CD4-positive, alpha-beta T cell treated with Interleukin-10 for 1 hour (primary cell): ENCODE results near the gene NKAIN4.

Source experiments
- DNase-seq: peaks from one replicate; pipeline ENCODE4 v3.0.0-alpha.2; 2020

The NKAIN4 gene

GRCh38 chr20:63216849-63217471 is 37.3 kb downstream of the NKAIN4 start:
- no peak for DNase-seq

- DNase-seq, result peak; percentile 97
Measured at GRCh38 chr20:63216041-63216848, 38.0 kb downstream of the NKAIN4 start, which contains the start of gene YTHDF1. Gene YTHDF1, minus strand, starts transcription at chr20:63216131. Its CDS starts 239 bp downstream, at chr20:63215892.

- peak; percentile 19 for DNase-seq
Measured at GRCh38 chr20:63215101-63216040, 38.9 kb downstream of the NKAIN4 start.

DNA sequence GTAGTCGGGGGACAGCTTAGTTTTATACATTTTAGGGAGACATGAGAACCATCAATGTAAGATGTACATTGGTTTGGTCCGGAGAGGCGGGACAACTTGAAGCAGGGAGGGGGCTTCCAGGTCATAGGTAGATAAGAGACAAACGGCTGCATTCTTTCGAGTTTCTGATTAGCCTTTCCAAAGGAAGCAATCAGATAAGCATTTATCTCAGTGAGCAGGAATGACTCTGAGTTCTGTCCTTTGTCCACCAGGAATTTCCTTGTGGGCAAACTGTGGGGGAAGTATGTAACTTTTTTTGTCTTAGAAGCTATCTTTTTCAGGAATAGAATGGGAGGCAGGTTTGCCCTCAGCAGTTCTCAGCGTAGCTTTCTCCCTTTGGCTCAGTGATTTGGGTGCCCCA is 39.7 kb downstream of the NKAIN4 start:
- DNase-seq, result no peak

- DNase-seq, result no peak
Measured at GRCh38 chr20:63212792-63213191, 41.5 kb downstream of the NKAIN4 start.

- no peak for DNase-seq
Measured at GRCh38 chr20:63212393-63212730, 41.9 kb downstream of the NKAIN4 start.

GRCh38 chr20:63210011-63210605 is 44.2 kb downstream of the NKAIN4 start:
- DNase-seq, result no peak

DNA sequence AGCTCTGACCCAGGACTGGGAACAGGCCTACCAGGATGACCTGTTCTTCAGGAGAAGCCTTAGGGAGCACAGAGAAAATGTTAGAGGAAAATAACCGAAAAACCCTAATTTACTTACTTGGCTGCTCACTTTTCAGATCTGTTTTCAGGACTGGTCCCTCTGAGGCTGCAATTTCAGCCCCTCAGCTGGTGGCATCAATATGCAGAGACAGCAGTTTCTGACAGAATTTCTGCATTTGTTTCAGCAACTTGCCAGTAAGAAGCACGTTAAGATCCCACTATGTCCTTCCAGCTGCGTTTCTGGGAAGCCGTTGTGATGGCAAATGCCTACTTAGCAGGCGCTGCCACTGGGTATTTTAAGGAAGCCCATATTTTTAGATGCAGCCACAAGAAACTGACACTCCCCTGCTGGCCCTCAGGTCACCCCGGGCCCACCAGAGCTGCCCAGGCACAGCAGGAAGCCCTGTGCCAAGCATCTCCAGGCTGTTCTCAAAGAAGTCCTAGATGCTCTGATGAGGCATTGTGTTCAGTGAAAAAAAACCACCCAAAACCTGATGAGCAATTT is 45.8 kb downstream of the NKAIN4 start:
- no peak for DNase-seq

- no peak for DNase-seq
Measured at GRCh38 chr20:63206878-63207277, 47.4 kb downstream of the NKAIN4 start.

DNA sequence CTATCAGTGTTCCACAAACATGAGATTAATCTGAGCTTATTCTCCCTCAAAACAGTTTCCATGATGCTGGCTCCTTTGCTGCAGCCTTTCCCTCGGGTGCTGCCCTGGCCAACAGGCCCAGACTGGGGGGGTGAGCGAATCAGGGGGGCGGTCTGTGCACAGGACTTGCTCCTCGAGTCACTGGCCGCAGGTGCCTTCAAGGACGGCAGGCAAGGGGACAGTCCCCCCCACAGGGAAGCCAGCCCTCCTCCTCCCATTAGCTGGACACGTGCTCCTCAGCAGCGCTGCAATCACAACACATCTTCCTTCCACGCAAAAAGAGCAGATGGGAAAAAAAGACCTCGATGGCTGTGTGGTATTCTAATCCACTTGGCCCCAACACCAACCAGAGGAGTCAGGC is 48.4 kb downstream of the NKAIN4 start:
- DNase-seq, result no peak

- no peak for DNase-seq
Measured at GRCh38 chr20:63204362-63204761, 49.9 kb downstream of the NKAIN4 start.

DNA sequence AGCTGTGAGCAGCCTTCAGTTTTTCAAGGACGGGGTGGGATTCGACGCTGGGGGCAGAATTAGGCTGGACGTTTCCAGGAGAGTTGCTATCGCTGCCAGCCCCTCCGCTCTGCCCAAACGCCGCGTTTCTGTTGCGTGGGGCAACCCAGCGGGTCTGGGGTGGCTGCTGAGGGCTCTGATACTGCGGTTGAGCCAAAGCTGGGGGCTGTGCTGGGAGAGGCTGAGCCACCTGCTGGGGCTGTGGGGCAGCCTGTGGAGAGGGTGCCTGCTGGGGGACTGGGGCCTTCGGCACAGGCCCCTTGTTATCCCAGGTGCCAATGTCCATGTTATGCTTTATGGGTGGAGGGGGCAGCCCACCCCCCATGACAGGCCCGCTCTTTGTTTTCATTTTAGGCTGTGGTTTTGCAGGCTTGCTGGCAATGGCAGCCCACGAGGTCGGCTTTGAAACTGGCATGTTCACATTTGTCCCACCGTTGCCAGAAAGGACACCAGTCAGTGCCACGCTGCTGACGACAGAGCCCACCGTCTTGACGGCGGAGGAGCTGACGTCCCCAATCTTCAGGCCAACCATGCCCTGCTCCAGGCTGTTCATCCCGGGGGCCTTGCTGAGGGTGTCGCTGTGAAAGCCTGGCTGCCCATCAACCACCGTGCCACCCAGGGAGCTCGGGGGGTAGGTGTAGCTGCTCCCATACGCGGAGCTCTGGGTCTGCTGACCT is 51.3 kb downstream of the NKAIN4 start:
- no peak for DNase-seq

- DNase-seq, result no peak
Measured at GRCh38 chr20:63202021-63202420, 52.2 kb downstream of the NKAIN4 start.

DNA sequence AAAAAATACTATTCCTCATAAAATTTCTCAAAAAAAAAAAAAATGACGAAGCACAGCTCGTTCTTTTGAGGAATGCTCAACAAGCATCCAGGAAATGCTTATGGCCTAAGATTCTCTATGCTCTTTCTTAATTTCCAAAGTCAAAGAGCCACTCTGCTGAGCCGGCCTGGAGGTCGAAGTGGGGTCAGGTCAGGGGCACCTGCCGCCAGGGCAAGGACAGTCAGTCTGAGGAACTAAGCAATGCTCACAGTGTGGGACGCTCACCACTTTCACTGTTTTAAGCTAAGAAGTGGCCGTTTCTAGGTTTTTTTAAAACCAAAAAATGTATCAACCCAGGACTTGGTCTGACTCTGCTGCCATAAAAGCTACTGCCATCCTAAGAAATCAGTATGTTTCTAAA is 55.7 kb downstream of the NKAIN4 start:
- DNase-seq, result no peak

DNA sequence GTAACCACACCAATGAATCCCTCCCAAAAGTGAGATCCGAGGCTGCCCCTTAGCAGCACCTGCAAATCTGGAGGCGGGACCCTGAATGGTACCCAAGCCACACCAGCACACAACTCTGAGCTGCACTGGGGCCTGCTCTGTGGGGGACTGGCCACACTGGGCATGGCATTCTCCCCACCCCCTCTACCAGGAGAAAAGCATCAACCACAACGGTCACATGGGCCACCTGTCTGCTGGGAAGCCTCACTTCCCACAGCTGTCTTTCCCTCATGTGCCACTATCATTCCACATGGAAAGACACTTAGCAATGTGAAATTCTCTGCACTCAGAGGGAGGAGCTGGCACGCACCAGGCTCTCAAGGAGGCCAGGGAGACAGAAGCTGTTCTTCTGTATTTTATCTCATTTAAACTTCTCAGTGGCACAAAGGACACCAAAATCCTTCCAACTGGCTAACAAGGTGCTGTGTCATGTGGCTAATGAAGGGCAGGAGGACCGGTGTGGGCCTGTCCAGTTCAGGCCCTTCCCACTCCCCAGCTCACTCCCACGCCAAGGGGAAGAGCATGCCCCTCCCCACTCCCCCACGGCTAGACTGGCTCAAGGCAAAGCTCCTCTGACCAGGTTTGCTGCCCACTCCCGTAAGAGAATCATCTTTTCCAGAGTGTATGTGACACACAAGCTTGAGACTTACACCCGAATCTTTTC is 57.3 kb downstream of the NKAIN4 start:
- no peak for DNase-seq

DNA sequence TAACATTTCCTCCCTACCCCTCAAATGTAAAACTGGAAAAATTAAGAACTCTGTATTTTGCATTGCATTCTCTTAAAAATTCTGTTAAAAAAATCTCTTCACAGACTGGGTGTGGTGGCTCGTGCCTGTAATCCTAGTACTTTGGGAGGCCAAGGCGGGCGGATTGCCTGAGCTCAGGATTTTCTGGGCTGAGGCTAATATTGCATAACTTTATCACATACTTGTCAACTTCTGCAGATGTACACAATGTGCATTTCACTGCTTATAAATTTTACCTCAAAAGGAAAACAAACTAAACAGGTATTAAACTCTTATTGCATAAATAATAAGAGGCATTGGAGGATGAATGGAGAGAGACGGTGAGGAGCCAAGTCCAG is 59.5 kb downstream of the NKAIN4 start:
- no peak for DNase-seq

GRCh38 chr20:63194007-63194796 is 60.1 kb downstream of the NKAIN4 start:
- DNase-seq, result no peak

- DNase-seq, result no peak
Measured at GRCh38 chr20:63192721-63193120, 61.5 kb downstream of the NKAIN4 start.

- no peak for DNase-seq
Measured at GRCh38 chr20:63191400-63191799, 62.9 kb downstream of the NKAIN4 start.

DNA sequence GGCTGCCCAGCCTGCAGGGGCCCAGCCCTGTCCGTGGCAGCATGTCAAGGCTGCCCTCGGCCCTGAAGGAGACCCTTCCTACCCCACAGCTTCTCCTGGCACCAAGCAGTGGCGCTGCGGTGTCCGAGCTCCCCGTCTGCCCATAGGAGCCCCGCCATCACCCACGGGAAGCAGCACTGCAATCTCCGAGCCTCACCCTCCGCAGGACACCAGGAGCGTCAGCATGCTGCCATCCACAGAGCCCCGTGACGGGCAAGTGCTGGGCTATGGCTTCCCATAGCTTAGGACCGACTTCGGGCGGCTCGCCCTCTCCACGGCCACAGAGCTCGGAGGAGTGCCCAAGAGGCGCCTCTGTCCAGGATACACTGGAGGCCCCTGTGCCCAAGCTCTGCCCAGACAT is 63.4 kb downstream of the NKAIN4 start:
- no peak for DNase-seq
